GM08714 (cell line): ENCODE results near the gene DHFR.
A peak's percentile ranks its signal among the peaks of the same experiment; 100 is the strongest.

Experiments
- H3K4me3 ChIP-seq: fragments of 200-500 bp; sonication (Bioruptor generic); 2 replicates; pipeline ENCODE4 v1.5.1; 2014; ENCODE audit warnings: mild to moderate bottlenecking, low read length, inconsistent platforms
- ZNF274 ChIP-seq: IDR thresholded peaks from 2 replicates; pipeline ENCODE4 v1.6.1; 2012; ENCODE audit warnings: mild to moderate bottlenecking, low read depth, low read length

The DHFR gene

GRCh38 chr5:80654391-80655230 is at the start of gene DHFR, which contains the start of gene MSH3:
Gene DHFR, minus strand, starts transcription at chr5:80654983. Its CDS starts 494 bp downstream, at chr5:80654489.
Gene MSH3, plus strand, starts transcription at chr5:80654652. Its CDS starts 76 bp downstream, at chr5:80654728.
- peak within 1 kb of the TSS; percentile 96 for H3K4me3 ChIP-seq
- no peak for TF ChIP-seq ZNF274

GRCh38 chr5:80704221-80704620 is 49.4 kb upstream of the DHFR start:
- H3K4me3 ChIP-seq = no peak overlapping the region
- TF ChIP-seq ZNF274 = no peak

GRCh38 chr5:80703747-80704146 is 49.0 kb upstream of the DHFR start:
- no peak overlapping the region for H3K4me3 ChIP-seq
- no peak for TF ChIP-seq ZNF274

GRCh38 chr5:80703291-80703690 is 48.5 kb upstream of the DHFR start:
- no peak overlapping the region for H3K4me3 ChIP-seq
- no peak for TF ChIP-seq ZNF274

- TF ChIP-seq ZNF274 = no peak
- H3K4me3 ChIP-seq = no peak overlapping the region
These were observed 46.8 kb upstream of the DHFR start for GRCh38 chr5:80701597-80701996.

GRCh38 chr5:80698369-80698768 is 43.6 kb upstream of the DHFR start:
- H3K4me3 ChIP-seq = no peak overlapping the region
- no peak for TF ChIP-seq ZNF274

GRCh38 chr5:80697100-80697499 is 42.3 kb upstream of the DHFR start:
- TF ChIP-seq ZNF274 = no peak
- no peak overlapping the region for H3K4me3 ChIP-seq

- H3K4me3 ChIP-seq = no peak overlapping the region
- no peak for TF ChIP-seq ZNF274
These were observed 41.7 kb upstream of the DHFR start for GRCh38 chr5:80696450-80696849.

- no peak for TF ChIP-seq ZNF274
These were observed 40.9 kb upstream of the DHFR start for GRCh38 chr5:80695666-80696065.

GRCh38 chr5:80689627-80690026 is 34.8 kb upstream of the DHFR start:
- no peak overlapping the region for H3K4me3 ChIP-seq
- TF ChIP-seq ZNF274 = no peak

More at GRCh38 chr5:80695666-80696065, 40.9 kb upstream of the DHFR start:
- H3K4me3 ChIP-seq = no peak overlapping the region

GRCh38 chr5:80688648-80689420 is 34.1 kb upstream of the DHFR start:
- no peak overlapping the region for H3K4me3 ChIP-seq
- no peak for TF ChIP-seq ZNF274

GRCh38 chr5:80686757-80687156 is 32.0 kb upstream of the DHFR start:
- no peak overlapping the region for H3K4me3 ChIP-seq
- no peak for TF ChIP-seq ZNF274

- no peak for TF ChIP-seq ZNF274
These were observed 21.9 kb upstream of the DHFR start for GRCh38 chr5:80676706-80677105.

GRCh38 chr5:80672140-80672736 is 17.5 kb upstream of the DHFR start:
- TF ChIP-seq ZNF274 = no peak

More at GRCh38 chr5:80676706-80677105, 21.9 kb upstream of the DHFR start:
- H3K4me3 ChIP-seq = no peak overlapping the region

More at GRCh38 chr5:80672140-80672736, 17.5 kb upstream of the DHFR start:
- H3K4me3 ChIP-seq = no peak overlapping the region
